Measurements from ENCODE around the gene PLPP3. TPM values are rescaled to one million over a fixed set of nuclear protein-coding genes. Genes with fewer than 3 reads are reported as not detected.

The PLPP3 gene
- total RNA-seq, 6 donors from 2014 or later = 30.7 to 117 (median 55.5) TPM

DNA sequence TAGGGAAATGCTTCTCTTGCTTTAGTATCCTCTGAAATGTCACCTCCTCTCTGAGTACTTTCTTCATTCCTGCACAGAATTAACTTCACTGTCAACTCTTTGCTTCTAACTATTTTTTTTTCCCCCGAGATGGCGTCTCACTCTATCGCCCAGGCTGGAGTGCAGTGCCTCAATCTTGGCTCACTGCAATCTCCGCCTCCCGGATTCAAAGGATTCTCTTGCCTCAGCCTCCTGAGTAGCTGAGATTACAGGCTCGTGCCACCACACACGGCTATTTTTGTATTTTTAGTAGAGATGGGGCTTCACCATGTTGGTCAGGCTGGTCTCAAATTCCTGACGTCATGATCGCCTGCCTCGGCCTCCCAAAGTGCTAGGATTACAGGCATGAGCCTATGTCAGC lies 1.4 kb upstream of the PLPP3 start:
- ATAC-seq (ENCODE audit: low FRiP score in 2 of 2) (no peak), DNase-seq (no peak)
- Histone ChIP-seq H3K4me3 (no peak overlapping the region), H3K27me3 (no peaks in the 10 kb centered on the region), H3K4me1 (peaks cover 6 to 27% (median 16%) of the 10 kb centered on the region in 4 donors), H3K27ac (no peak overlapping the region), H3K9me3 (no peaks in the 10 kb centered on the region), H3K36me3 (no peaks in the 10 kb centered on the region)
- WGBS, 2 donors = 90 to 92% methylated on average over 10 of the region's 10 CpGs
- TF ChIP-seq POLR2A (IDR thresholded peaks at IDR 0.05) = no peak
- no peak for TF ChIP-seq EP300 (IDR thresholded peaks at IDR 0.05)
- TF ChIP-seq, protein P1, sequence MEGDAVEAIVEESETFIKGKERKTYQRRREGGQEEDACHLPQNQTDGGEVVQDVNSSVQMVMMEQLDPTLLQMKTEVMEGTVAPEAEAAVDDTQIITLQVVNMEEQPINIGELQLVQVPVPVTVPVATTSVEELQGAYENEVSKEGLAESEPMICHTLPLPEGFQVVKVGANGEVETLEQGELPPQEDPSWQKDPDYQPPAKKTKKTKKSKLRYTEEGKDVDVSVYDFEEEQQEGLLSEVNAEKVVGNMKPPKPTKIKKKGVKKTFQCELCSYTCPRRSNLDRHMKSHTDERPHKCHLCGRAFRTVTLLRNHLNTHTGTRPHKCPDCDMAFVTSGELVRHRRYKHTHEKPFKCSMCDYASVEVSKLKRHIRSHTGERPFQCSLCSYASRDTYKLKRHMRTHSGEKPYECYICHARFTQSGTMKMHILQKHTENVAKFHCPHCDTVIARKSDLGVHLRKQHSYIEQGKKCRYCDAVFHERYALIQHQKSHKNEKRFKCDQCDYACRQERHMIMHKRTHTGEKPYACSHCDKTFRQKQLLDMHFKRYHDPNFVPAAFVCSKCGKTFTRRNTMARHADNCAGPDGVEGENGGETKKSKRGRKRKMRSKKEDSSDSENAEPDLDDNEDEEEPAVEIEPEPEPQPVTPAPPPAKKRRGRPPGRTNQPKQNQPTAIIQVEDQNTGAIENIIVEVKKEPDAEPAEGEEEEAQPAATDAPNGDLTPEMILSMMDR (IDR thresholded peaks at IDR 0.05) = no peak
- TF ChIP-seq POLR2AphosphoS5 (IDR thresholded peaks at IDR 0.05) = no peak

DNA sequence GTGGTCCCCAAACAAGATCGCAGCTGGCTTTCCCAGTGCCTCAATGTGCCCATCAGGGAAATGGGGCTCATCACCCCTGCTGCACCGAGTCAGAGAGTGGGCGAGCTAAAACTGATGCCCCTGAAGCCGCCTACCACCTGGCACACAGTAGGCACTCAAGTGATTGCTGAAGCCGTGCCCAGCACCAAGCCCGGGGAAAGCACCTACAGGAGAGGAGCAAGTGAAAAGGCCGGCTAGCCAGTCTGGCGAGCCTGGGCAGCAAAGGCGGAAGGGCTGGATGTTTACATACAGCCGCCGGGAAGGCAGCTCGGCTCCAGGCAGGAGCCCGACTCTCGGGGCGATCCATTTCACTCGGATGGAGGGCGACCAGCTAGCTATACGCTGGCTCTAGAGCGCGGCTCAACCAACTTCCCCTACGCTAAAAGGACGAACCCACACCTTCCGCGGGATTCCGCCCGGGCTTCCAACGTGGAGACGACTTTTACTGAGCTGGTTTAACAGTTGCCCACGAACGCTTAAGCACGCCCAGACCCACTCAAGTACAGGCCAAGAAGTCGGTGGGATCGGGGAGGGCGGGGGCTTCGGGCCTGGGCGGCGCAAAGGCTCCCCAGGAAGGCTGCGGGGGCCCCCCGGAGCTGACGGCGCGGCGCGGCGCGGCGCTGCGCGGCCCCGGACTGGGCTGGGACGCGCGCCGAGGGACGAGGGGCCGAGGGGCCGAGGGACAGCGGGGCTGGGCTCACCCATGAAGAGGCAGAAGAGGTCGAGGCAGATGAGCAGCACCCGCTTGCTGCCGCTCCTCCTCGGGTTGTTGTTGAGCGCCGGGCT lies 1.0 kb downstream of the PLPP3 start:
- no peaks in the 10 kb centered on the region for H3K36me3 ChIP-seq
- peak overlapping the region; percentile 66 to 94 (median 76) for H3K4me3 ChIP-seq
- H3K27ac ChIP-seq = peak overlapping the region; percentile 88 to 96 (median 94)
- TF ChIP-seq, protein P1 (IDR thresholded peaks at IDR 0.05) = no peak
- TF ChIP-seq POLR2A (IDR thresholded peaks at IDR 0.05) (peak in 2 of 4 donors; percentile 54 to 67), EP300 (IDR thresholded peaks at IDR 0.05) (no peak), POLR2AphosphoS5 (IDR thresholded peaks at IDR 0.05) (peak; percentile 34 to 67)
- H3K27me3 ChIP-seq = no peaks in the 10 kb centered on the region
- peak; percentile 86 to 90 for DNase-seq
- 2 to 3% methylated on average over 30 to 38 of the region's 64 CpGs for WGBS, 2 donors
- H3K9me3 ChIP-seq = no peaks in the 10 kb centered on the region
- H3K4me1 ChIP-seq = peaks cover 8 to 45% (median 27%) of the 10 kb centered on the region in 4 donors
- ATAC-seq (ENCODE audit: low FRiP score in 2 of 2) = peak; percentile 74 to 77

DNA sequence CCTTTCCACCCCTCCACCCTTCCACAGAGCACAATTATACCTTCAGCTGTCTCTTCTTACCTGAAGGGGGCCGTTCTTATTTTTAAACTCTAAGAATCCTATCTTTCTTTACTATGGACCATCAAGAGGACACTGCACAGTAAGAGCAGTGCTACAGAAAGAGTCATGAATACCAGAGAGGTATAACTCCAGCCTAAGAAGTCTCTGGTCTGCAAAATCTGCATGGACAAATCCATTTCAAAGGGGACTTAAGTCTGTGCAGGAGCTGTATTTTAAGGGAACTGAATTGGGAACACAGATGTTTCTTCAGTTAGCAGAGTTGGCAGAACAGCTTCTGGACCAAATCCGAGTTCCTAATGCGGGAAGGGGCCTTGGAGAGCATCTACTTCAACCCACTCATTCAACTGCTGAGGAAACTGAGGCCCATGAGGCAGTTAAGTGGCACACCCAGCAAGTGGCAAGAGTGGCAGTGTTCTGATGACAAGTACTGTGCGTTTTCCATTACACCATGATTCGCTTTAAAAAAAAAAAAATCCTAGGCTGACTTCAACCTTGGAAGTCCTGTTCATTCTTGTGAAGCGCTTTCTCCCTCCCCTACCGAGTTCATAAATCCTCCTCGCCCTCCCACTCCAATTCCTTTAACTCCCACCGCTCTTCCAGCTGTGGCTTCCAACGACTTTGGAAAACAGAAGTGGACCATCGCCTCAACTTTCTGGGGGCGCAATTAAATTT lies 1.8 kb downstream of the PLPP3 start:
- 29 to 34% methylated on average over 12 of the region's 12 CpGs for WGBS, 2 donors
- peaks cover 11 to 53% (median 34%) of the 10 kb centered on the region in 4 donors for H3K4me1 ChIP-seq

DNA sequence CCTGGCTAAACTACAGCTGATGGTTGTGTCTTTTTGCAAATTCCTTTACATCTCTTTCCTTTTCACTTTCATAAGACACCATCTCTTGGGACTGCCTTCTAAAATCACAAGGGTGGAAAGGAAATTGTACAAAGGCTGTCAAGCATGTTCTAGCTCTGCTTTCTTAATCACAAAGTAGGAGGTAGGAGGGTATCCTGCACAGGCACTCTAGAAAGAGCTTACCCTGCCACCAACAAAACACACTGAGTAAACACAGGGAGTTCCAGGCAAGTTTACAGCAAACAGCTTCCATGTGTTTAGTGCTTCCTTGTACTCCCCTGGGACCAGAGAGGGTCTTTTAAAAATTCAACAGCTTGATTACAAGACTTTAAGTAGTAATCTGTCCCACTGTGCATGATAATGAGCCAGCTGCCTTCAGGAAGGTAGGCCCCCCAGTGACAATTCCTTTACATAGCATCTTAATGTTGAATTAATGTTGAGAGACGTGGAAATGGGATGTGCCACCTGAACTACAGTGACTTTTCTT lies 2.4 kb downstream of the PLPP3 start:
- ATAC-seq (ENCODE audit: low FRiP score in 2 of 2) (no peak), DNase-seq (no peak)
- peak overlapping the region; percentile 88 to 96 (median 94) for H3K27ac ChIP-seq
- no peaks in the 10 kb centered on the region for H3K36me3 ChIP-seq
- peaks cover 14 to 59% (median 34%) of the 10 kb centered on the region in 4 donors for H3K4me1 ChIP-seq
- H3K4me3 ChIP-seq = peak overlapping the region; percentile 66 to 94 (median 76)
- no peaks in the 10 kb centered on the region for H3K27me3 ChIP-seq
- WGBS, 2 donors = 8 to 15% methylated on average over 1 of the region's 1 CpG
- H3K9me3 ChIP-seq = no peaks in the 10 kb centered on the region
- TF ChIP-seq, protein P1 (IDR thresholded peaks at IDR 0.05) = peak in 3 of 6 experiments; percentile 36 to 46 (median 38)
- TF ChIP-seq POLR2A (IDR thresholded peaks at IDR 0.05) = no peak

More for the DNA sequence above, 1.8 kb downstream of the PLPP3 start:
- Histone ChIP-seq H3K36me3 (no peaks in the 10 kb centered on the region), H3K9me3 (no peaks in the 10 kb centered on the region), H3K27ac (peak overlapping the region; percentile 88 to 96 (median 94)), H3K4me3 (peak overlapping the region; percentile 66 to 94 (median 76)), H3K27me3 (no peaks in the 10 kb centered on the region)
- no peak for DNase-seq
- TF ChIP-seq EP300 (IDR thresholded peaks at IDR 0.05) = no peak
- no peak for TF ChIP-seq POLR2A (IDR thresholded peaks at IDR 0.05)
- no peak for TF ChIP-seq POLR2AphosphoS5 (IDR thresholded peaks at IDR 0.05)
- TF ChIP-seq, protein P1 (IDR thresholded peaks at IDR 0.05) = no peak
- ATAC-seq (ENCODE audit: low FRiP score in 2 of 2) = no peak
